SK-N-SH treated with all-trans-retinoic acid at 6 μM for 48 hours (cell line): ENCODE results near the gene RBM18.

ENCODE experiments used
- ATAC-seq: fragments of 200-7000 bp; cut with Tn5 transposase; 3 replicates; pipeline ENCODE4 v1.9.1; 2020; ENCODE audit warnings: mild to moderate bottlenecking, moderate library complexity
- ARNTL ChIP-seq: fragments of 450-650 bp; formaldehyde crosslinking; IDR thresholded peaks from 2 replicates; pipeline ENCODE4 v1.5.0; 2020; ENCODE audit warnings: low read depth, mild to moderate bottlenecking, moderate library complexity, borderline replicate concordance
- BACH2 ChIP-seq: fragments of 250-450 bp; sonication (Bioruptor Pico); IDR thresholded peaks from 2 replicates; pipeline ENCODE4 v1.9.0; 2021; ENCODE audit warnings: mild to moderate bottlenecking, borderline replicate concordance
- CSDC2 ChIP-seq: fragments of 250-450 bp; sonication (Bioruptor Pico); IDR thresholded peaks from 2 replicates; pipeline ENCODE4 v1.5.0; 2020; ENCODE audit warnings: mild to moderate bottlenecking, moderate library complexity
- ESRRG ChIP-seq: fragments of 250-450 bp; sonication (Bioruptor Pico); IDR thresholded peaks from 2 replicates; pipeline ENCODE4 v1.6.1; 2021; ENCODE audit warnings: mild to moderate bottlenecking
- GLIS3 ChIP-seq: fragments of 250-450 bp; sonication (Bioruptor Pico); IDR thresholded peaks from 2 replicates; pipeline ENCODE4 v1.5.0; 2020; ENCODE audit warnings: mild to moderate bottlenecking, moderate library complexity
- ISL1 ChIP-seq: fragments of 250-450 bp; sonication (Bioruptor Pico); IDR thresholded peaks from 2 replicates; pipeline ENCODE4 v2.1.2; 2022; ENCODE audit warnings: mild to moderate bottlenecking, moderate library complexity
- OSR1 ChIP-seq: fragments of 250-450 bp; sonication (Bioruptor Pico); IDR thresholded peaks from 2 replicates; pipeline ENCODE4 v1.8.0; 2022; ENCODE audit warnings: moderate library complexity, mild to moderate bottlenecking, inconsistent platforms
- RARB ChIP-seq: fragments of 250-450 bp; sonication (Bioruptor Pico); IDR thresholded peaks from 2 replicates; pipeline ENCODE4 v1.8.0; 2021; ENCODE audit warnings: mild to moderate bottlenecking, moderate library complexity
- SNAI2 ChIP-seq: fragments of 250-450 bp; sonication (Bioruptor Pico); IDR thresholded peaks from 2 replicates; pipeline ENCODE4 v1.5.0; 2020; ENCODE audit warnings: mild to moderate bottlenecking, moderate library complexity
- TCF4 ChIP-seq: fragments of 250-450 bp; sonication (Bioruptor Pico); IDR thresholded peaks from 2 replicates; pipeline ENCODE4 v1.8.0; 2021; ENCODE audit warnings: mild to moderate bottlenecking, moderate library complexity, borderline replicate concordance
- TOX ChIP-seq: fragments of 250-450 bp; sonication (Bioruptor Pico); IDR thresholded peaks from 2 replicates; pipeline ENCODE4 v1.8.0; 2021; ENCODE audit warnings: mild to moderate bottlenecking, moderate library complexity, borderline replicate concordance
- ZC3H10 ChIP-seq: fragments of 250-450 bp; sonication (Bioruptor Pico); IDR thresholded peaks from 2 replicates; pipeline ENCODE4 v1.5.1; 2021; ENCODE audit warnings: mild to moderate bottlenecking, moderate library complexity
- ZFP3 ChIP-seq: fragments of 250-450 bp; sonication (Bioruptor Pico); IDR thresholded peaks from 2 replicates; pipeline ENCODE4 v1.5.0; 2020; ENCODE audit warnings: mild to moderate bottlenecking, moderate library complexity
- ZFP30 ChIP-seq: fragments of 450-650 bp; formaldehyde crosslinking; IDR thresholded peaks from 2 replicates; pipeline ENCODE4 v1.5.0; 2022; ENCODE audit warnings: mild to moderate bottlenecking, moderate library complexity
- ZNF565 ChIP-seq: fragments of 450-650 bp; formaldehyde crosslinking; conservative IDR thresholded peaks from 2 replicates; pipeline ENCODE4 v1.5.0; 2020; ENCODE audit warnings: low read depth, mild to moderate bottlenecking, moderate library complexity
- ZNF70 ChIP-seq: fragments of 450-650 bp; formaldehyde crosslinking; IDR thresholded peaks from 2 replicates; pipeline ENCODE4 v1.5.0; 2020; ENCODE audit warnings: mild to moderate bottlenecking, moderate library complexity
- ZNF8 ChIP-seq: fragments of 450-650 bp; formaldehyde crosslinking; IDR thresholded peaks from 2 replicates; pipeline ENCODE4 v1.5.0; 2020; ENCODE audit warnings: mild to moderate bottlenecking, moderate library complexity
- TF ChIP-seq, protein P1 (sequence below): fragments of 250-450 bp; sonication (Bioruptor Pico); IDR thresholded peaks from 2 replicates; pipeline ENCODE4 v1.8.0; 2021; ENCODE audit warnings: low read depth, mild to moderate bottlenecking, moderate library complexity, borderline replicate concordance
- TF ChIP-seq, protein P2 (sequence below): fragments of 250-450 bp; sonication (Bioruptor Pico); IDR thresholded peaks from 2 replicates; pipeline ENCODE4 v1.5.1; 2020; ENCODE audit warnings: low read depth, mild to moderate bottlenecking, moderate library complexity
- TF ChIP-seq, protein P3 (sequence below): fragments of 250-450 bp; sonication (Bioruptor Pico); IDR thresholded peaks from 2 replicates; pipeline ENCODE4 v1.8.0; 2020; ENCODE audit warnings: mild to moderate bottlenecking, moderate library complexity, borderline replicate concordance
- TF ChIP-seq, protein P4 (sequence below): fragments of 250-450 bp; sonication (Bioruptor Pico); IDR thresholded peaks from 2 replicates; pipeline ENCODE4 v1.5.1; 2021; ENCODE audit warnings: mild to moderate bottlenecking, moderate library complexity
- TF ChIP-seq, protein P5 (sequence below): fragments of 250-450 bp; sonication (Bioruptor Pico); IDR thresholded peaks from 2 replicates; pipeline ENCODE4 v1.5.0; 2020; ENCODE audit warnings: mild to moderate bottlenecking, moderate library complexity

The RBM18 gene

DNA sequence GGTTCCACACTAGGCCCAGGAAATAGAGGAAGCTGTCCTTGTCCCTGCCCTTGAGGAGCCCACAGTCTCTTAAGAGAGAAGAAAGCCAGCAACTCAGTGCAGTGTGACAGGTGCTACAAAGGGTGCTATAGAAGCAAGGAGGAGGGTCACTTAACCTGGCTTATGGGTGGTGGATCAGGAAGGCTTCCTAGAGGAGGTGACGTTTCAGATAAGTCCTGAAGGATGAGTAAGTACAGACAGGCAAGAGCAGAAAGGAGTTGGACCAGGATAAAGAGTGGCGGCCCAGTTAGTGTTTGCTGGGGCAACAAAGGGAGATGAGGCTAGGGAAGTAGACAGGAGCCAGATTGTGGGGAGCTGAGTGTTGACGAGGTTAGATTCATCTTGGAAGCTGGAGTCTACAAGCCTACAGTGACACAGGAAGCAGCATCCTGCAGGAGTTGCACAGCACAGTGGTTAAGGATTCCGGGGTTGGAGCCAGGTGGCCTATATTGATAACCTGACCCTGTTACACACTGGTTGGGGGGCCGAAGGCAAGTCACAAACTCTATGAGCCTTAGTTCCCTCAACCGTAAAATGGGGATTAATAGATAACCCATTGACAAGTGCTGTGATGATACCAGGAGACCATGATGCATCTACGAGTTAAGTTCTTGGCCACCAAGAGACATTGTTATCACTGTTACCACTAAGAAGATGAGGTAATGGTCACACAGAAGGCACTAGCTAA is 30.5 kb downstream of the RBM18 start:
- no peak for ATAC-seq

DNA sequence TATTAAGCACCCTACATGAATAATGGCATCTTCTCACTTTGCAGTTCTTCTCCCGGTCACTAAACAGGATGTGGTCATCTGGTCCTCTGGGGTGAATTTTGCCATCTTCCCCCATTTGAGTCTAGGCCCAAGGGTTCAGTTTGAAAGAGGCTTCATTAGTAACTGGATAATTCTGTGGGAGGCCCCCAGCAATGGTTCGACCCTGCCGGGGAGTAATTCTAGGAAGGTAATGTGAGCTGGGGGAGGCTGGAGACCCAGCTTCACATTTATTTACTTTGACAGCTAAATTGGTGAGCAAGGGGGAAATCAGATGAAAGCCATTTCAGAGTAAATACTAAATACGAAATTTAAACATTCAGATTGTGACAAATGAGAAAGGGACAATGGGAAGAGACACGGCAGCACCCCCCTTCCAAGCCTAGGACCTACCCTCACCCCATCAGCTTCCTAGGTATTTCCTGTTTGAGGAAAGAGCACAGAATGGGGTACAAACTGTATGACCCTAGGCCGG is 31.8 kb downstream of the RBM18 start:
- no peak for TF ChIP-seq ISL1 (CRISPR knock-in tag)
- no peak for TF ChIP-seq ZC3H10 (CRISPR knock-in tag)
- TF ChIP-seq, protein P1, sequence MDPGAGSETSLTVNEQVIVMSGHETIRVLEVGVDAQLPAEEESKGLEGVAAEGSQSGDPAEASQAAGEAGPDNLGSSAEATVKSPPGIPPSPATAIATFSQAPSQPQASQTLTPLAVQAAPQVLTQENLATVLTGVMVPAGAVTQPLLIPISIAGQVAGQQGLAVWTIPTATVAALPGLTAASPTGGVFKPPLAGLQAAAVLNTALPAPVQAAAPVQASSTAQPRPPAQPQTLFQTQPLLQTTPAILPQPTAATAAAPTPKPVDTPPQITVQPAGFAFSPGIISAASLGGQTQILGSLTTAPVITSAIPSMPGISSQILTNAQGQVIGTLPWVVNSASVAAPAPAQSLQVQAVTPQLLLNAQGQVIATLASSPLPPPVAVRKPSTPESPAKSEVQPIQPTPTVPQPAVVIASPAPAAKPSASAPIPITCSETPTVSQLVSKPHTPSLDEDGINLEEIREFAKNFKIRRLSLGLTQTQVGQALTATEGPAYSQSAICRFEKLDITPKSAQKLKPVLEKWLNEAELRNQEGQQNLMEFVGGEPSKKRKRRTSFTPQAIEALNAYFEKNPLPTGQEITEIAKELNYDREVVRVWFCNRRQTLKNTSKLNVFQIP (CRISPR knock-in tag): no peak
- TF ChIP-seq, protein P2, sequence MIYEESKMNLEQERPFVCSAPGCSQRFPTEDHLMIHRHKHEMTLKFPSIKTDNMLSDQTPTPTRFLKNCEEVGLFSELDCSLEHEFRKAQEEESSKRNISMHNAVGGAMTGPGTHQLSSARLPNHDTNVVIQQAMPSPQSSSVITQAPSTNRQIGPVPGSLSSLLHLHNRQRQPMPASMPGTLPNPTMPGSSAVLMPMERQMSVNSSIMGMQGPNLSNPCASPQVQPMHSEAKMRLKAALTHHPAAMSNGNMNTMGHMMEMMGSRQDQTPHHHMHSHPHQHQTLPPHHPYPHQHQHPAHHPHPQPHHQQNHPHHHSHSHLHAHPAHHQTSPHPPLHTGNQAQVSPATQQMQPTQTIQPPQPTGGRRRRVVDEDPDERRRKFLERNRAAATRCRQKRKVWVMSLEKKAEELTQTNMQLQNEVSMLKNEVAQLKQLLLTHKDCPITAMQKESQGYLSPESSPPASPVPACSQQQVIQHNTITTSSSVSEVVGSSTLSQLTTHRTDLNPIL (CRISPR knock-in tag): no peak
- TF ChIP-seq GLIS3 (CRISPR knock-in tag): no peak
- TF ChIP-seq OSR1 (CRISPR knock-in tag): no peak
- no peak for TF ChIP-seq CSDC2 (CRISPR knock-in tag)
- no peak for TF ChIP-seq ESRRG (CRISPR knock-in tag)
- TF ChIP-seq, protein P3, sequence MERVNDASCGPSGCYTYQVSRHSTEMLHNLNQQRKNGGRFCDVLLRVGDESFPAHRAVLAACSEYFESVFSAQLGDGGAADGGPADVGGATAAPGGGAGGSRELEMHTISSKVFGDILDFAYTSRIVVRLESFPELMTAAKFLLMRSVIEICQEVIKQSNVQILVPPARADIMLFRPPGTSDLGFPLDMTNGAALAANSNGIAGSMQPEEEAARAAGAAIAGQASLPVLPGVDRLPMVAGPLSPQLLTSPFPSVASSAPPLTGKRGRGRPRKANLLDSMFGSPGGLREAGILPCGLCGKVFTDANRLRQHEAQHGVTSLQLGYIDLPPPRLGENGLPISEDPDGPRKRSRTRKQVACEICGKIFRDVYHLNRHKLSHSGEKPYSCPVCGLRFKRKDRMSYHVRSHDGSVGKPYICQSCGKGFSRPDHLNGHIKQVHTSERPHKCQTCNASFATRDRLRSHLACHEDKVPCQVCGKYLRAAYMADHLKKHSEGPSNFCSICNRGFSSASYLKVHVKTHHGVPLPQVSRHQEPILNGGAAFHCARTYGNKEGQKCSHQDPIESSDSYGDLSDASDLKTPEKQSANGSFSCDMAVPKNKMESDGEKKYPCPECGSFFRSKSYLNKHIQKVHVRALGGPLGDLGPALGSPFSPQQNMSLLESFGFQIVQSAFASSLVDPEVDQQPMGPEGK (CRISPR knock-in tag): no peak
- TF ChIP-seq ARNTL: no peak
- TF ChIP-seq SNAI2 (CRISPR knock-in tag): no peak
- TF ChIP-seq TCF4 (CRISPR knock-in tag): no peak
- no peak for TF ChIP-seq BACH2 (CRISPR knock-in tag)
- TF ChIP-seq, protein P4, sequence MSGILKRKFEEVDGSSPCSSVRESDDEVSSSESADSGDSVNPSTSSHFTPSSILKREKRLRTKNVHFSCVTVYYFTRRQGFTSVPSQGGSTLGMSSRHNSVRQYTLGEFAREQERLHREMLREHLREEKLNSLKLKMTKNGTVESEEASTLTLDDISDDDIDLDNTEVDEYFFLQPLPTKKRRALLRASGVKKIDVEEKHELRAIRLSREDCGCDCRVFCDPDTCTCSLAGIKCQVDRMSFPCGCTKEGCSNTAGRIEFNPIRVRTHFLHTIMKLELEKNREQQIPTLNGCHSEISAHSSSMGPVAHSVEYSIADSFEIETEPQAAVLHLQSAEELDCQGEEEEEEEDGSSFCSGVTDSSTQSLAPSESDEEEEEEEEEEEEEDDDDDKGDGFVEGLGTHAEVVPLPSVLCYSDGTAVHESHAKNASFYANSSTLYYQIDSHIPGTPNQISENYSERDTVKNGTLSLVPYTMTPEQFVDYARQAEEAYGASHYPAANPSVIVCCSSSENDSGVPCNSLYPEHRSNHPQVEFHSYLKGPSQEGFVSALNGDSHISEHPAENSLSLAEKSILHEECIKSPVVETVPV (CRISPR knock-in tag): no peak
- TF ChIP-seq ZFP3 (CRISPR knock-in tag): no peak
- no peak for TF ChIP-seq ZNF8 (CRISPR knock-in tag)
- TF ChIP-seq, protein P5, sequence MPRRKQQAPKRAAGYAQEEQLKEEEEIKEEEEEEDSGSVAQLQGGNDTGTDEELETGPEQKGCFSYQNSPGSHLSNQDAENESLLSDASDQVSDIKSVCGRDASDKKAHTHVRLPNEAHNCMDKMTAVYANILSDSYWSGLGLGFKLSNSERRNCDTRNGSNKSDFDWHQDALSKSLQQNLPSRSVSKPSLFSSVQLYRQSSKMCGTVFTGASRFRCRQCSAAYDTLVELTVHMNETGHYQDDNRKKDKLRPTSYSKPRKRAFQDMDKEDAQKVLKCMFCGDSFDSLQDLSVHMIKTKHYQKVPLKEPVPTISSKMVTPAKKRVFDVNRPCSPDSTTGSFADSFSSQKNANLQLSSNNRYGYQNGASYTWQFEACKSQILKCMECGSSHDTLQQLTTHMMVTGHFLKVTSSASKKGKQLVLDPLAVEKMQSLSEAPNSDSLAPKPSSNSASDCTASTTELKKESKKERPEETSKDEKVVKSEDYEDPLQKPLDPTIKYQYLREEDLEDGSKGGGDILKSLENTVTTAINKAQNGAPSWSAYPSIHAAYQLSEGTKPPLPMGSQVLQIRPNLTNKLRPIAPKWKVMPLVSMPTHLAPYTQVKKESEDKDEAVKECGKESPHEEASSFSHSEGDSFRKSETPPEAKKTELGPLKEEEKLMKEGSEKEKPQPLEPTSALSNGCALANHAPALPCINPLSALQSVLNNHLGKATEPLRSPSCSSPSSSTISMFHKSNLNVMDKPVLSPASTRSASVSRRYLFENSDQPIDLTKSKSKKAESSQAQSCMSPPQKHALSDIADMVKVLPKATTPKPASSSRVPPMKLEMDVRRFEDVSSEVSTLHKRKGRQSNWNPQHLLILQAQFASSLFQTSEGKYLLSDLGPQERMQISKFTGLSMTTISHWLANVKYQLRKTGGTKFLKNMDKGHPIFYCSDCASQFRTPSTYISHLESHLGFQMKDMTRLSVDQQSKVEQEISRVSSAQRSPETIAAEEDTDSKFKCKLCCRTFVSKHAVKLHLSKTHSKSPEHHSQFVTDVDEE (CRISPR knock-in tag): no peak
- no peak for TF ChIP-seq ZFP30 (CRISPR knock-in tag)
- no peak for TF ChIP-seq RARB (CRISPR knock-in tag)
- ATAC-seq: no peak

More for the DNA sequence above, 30.5 kb downstream of the RBM18 start:
- TF ChIP-seq, protein P5 (CRISPR knock-in tag): no peak
- TF ChIP-seq BACH2 (CRISPR knock-in tag) (no peak), ZFP30 (CRISPR knock-in tag) (no peak), ISL1 (CRISPR knock-in tag) (no peak), ZNF565 (CRISPR knock-in tag) (no peak), ZFP3 (CRISPR knock-in tag) (no peak), TCF4 (CRISPR knock-in tag) (no peak), ZNF70 (no peak), TOX (CRISPR knock-in tag) (no peak)
- TF ChIP-seq, protein P2 (CRISPR knock-in tag): no peak
- TF ChIP-seq, all 23 proteins: peak for 0
